ENCODE measurements around the gene RPH3AL.
A peak's percentile ranks its signal among the peaks of the same experiment; 100 is the strongest.

The RPH3AL gene

GRCh38 chr17:299546-299945 lies 53.1 kb downstream of the RPH3AL start:
- Mint-ChIP-seq H3K4me1 (ENCODE audit: low read depth) (no peaks in the 10 kb centered on the region), H3K4me3 (no peak overlapping the region), H3K36me3 (no peaks in the 10 kb centered on the region), H3K27me3 (no peaks in the 10 kb centered on the region), H3K27ac (no peak overlapping the region), H3K9me3 (ENCODE audit: low read depth) (no peaks in the 10 kb centered on the region)

- no peak overlapping the region for H3K27ac Mint-ChIP-seq
- H3K27me3 Mint-ChIP-seq, result no peaks in the 10 kb centered on the region
- no peaks in the 10 kb centered on the region for H3K36me3 Mint-ChIP-seq
- H3K4me3 Mint-ChIP-seq, result no peak overlapping the region
- H3K4me1 Mint-ChIP-seq (ENCODE audit: low read depth), result peaks cover 3% of the 10 kb centered on the region
- no peaks in the 10 kb centered on the region for H3K9me3 Mint-ChIP-seq (ENCODE audit: low read depth)
Observed at GRCh38 chr17:298791-299450, 53.7 kb downstream of the RPH3AL start.

GRCh38 chr17:297758-298157 lies 54.8 kb downstream of the RPH3AL start:
- H3K36me3 Mint-ChIP-seq, result no peaks in the 10 kb centered on the region
- H3K4me3 Mint-ChIP-seq, result no peak overlapping the region
- H3K27me3 Mint-ChIP-seq, result no peaks in the 10 kb centered on the region
- no peak overlapping the region for H3K27ac Mint-ChIP-seq
- no peaks in the 10 kb centered on the region for H3K9me3 Mint-ChIP-seq (ENCODE audit: low read depth)
- peaks cover 8% of the 10 kb centered on the region for H3K4me1 Mint-ChIP-seq (ENCODE audit: low read depth)

GRCh38 chr17:296906-297690 lies 55.5 kb downstream of the RPH3AL start:
- Mint-ChIP-seq H3K27me3 (no peaks in the 10 kb centered on the region), H3K4me3 (no peak overlapping the region), H3K27ac (no peak overlapping the region), H3K4me1 (ENCODE audit: low read depth) (peaks cover 11% of the 10 kb centered on the region), H3K36me3 (no peaks in the 10 kb centered on the region), H3K9me3 (ENCODE audit: low read depth) (no peaks in the 10 kb centered on the region)

- Mint-ChIP-seq H3K27me3 (no peaks in the 10 kb centered on the region), H3K4me3 (no peak overlapping the region), H3K4me1 (ENCODE audit: low read depth) (peaks cover 11% of the 10 kb centered on the region), H3K27ac (no peak overlapping the region), H3K9me3 (ENCODE audit: low read depth) (no peaks in the 10 kb centered on the region), H3K36me3 (no peaks in the 10 kb centered on the region)
Observed at GRCh38 chr17:296379-296778, 56.2 kb downstream of the RPH3AL start.

GRCh38 chr17:292531-293382 lies 59.9 kb downstream of the RPH3AL start:
- H3K4me1 Mint-ChIP-seq (ENCODE audit: low read depth), result peaks cover 17% of the 10 kb centered on the region
- peak overlapping the region; percentile 67 for H3K4me3 Mint-ChIP-seq

GRCh38 chr17:292016-292415 lies 60.6 kb downstream of the RPH3AL start:
- H3K27ac Mint-ChIP-seq, result no peak overlapping the region
- H3K9me3 Mint-ChIP-seq (ENCODE audit: low read depth), result no peaks in the 10 kb centered on the region
- H3K4me3 Mint-ChIP-seq, result no peak overlapping the region
- H3K27me3 Mint-ChIP-seq, result no peaks in the 10 kb centered on the region
- peaks cover 17% of the 10 kb centered on the region for H3K4me1 Mint-ChIP-seq (ENCODE audit: low read depth)
- H3K36me3 Mint-ChIP-seq, result no peaks in the 10 kb centered on the region

More at GRCh38 chr17:292531-293382, 59.9 kb downstream of the RPH3AL start:
- no peak overlapping the region for H3K27ac Mint-ChIP-seq
- no peaks in the 10 kb centered on the region for H3K27me3 Mint-ChIP-seq
- H3K36me3 Mint-ChIP-seq, result no peaks in the 10 kb centered on the region
- no peaks in the 10 kb centered on the region for H3K9me3 Mint-ChIP-seq (ENCODE audit: low read depth)

GRCh38 chr17:291587-291986 lies 61.0 kb downstream of the RPH3AL start:
- no peaks in the 10 kb centered on the region for H3K9me3 Mint-ChIP-seq (ENCODE audit: low read depth)
- no peaks in the 10 kb centered on the region for H3K36me3 Mint-ChIP-seq
- no peaks in the 10 kb centered on the region for H3K27me3 Mint-ChIP-seq
- peaks cover 17% of the 10 kb centered on the region for H3K4me1 Mint-ChIP-seq (ENCODE audit: low read depth)
- H3K27ac Mint-ChIP-seq, result no peak overlapping the region
- no peak overlapping the region for H3K4me3 Mint-ChIP-seq

- Mint-ChIP-seq H3K4me1 (ENCODE audit: low read depth) (peaks cover 17% of the 10 kb centered on the region), H3K4me3 (no peak overlapping the region), H3K27ac (no peak overlapping the region), H3K9me3 (ENCODE audit: low read depth) (no peaks in the 10 kb centered on the region), H3K27me3 (no peaks in the 10 kb centered on the region), H3K36me3 (no peaks in the 10 kb centered on the region)
Observed at GRCh38 chr17:290626-291025, 62.0 kb downstream of the RPH3AL start.

GRCh38 chr17:290121-290521 lies 62.5 kb downstream of the RPH3AL start:
- H3K27me3 Mint-ChIP-seq, result no peaks in the 10 kb centered on the region
- no peak overlapping the region for H3K4me3 Mint-ChIP-seq
- peaks cover 17% of the 10 kb centered on the region for H3K4me1 Mint-ChIP-seq (ENCODE audit: low read depth)
- no peaks in the 10 kb centered on the region for H3K36me3 Mint-ChIP-seq
- H3K9me3 Mint-ChIP-seq (ENCODE audit: low read depth), result no peaks in the 10 kb centered on the region
- no peak overlapping the region for H3K27ac Mint-ChIP-seq

GRCh38 chr17:289409-289808 lies 63.2 kb downstream of the RPH3AL start:
- Mint-ChIP-seq H3K4me3 (no peak overlapping the region), H3K36me3 (no peaks in the 10 kb centered on the region), H3K4me1 (ENCODE audit: low read depth) (peaks cover 17% of the 10 kb centered on the region), H3K9me3 (ENCODE audit: low read depth) (no peaks in the 10 kb centered on the region), H3K27ac (no peak overlapping the region), H3K27me3 (no peaks in the 10 kb centered on the region)

- no peaks in the 10 kb centered on the region for H3K36me3 Mint-ChIP-seq
- H3K4me1 Mint-ChIP-seq (ENCODE audit: low read depth), result peaks cover 14% of the 10 kb centered on the region
- H3K27ac Mint-ChIP-seq, result no peak overlapping the region
- H3K9me3 Mint-ChIP-seq (ENCODE audit: low read depth), result no peaks in the 10 kb centered on the region
- H3K4me3 Mint-ChIP-seq, result no peak overlapping the region
- no peaks in the 10 kb centered on the region for H3K27me3 Mint-ChIP-seq
Observed at GRCh38 chr17:288802-289356, 63.7 kb downstream of the RPH3AL start.

- Mint-ChIP-seq H3K36me3 (no peaks in the 10 kb centered on the region), H3K9me3 (ENCODE audit: low read depth) (no peaks in the 10 kb centered on the region), H3K4me1 (ENCODE audit: low read depth) (peaks cover 6% of the 10 kb centered on the region), H3K27ac (no peak overlapping the region), H3K4me3 (no peak overlapping the region), H3K27me3 (no peaks in the 10 kb centered on the region)
Observed at GRCh38 chr17:286571-286970, 66.0 kb downstream of the RPH3AL start.

GRCh38 chr17:285751-286422 lies 66.7 kb downstream of the RPH3AL start:
- Mint-ChIP-seq H3K4me3 (no peak overlapping the region), H3K27me3 (no peaks in the 10 kb centered on the region), H3K27ac (no peak overlapping the region), H3K9me3 (ENCODE audit: low read depth) (no peaks in the 10 kb centered on the region), H3K4me1 (ENCODE audit: low read depth) (peaks cover 6% of the 10 kb centered on the region), H3K36me3 (no peaks in the 10 kb centered on the region)

All from activated naive CD8-positive, alpha-beta T cell (primary cell).